HUES6 (cell line): Measurements from ENCODE around the gene AHNAK.
"Not testable (repeated sequence)": the region's sequence is repeated elsewhere in the genome, so short reads cannot be mapped to it uniquely, and the experiment has no call there.

Source experiments
- H3K27ac ChIP-seq: 2 replicates; pipeline ENCODE4 v1.7.0; 2013; ENCODE audit warnings: low read depth, mild to moderate bottlenecking, low read length, inconsistent platforms
- H3K27me3 ChIP-seq: 2 replicates; pipeline ENCODE4 v1.6.1; 2013; ENCODE audit warnings: low read length; ENCODE audit not compliant: control insufficient read depth, insufficient read depth
- H3K36me3 ChIP-seq: 2 replicates; pipeline ENCODE4 v1.6.1; 2013; ENCODE audit warnings: low read length; ENCODE audit not compliant: control insufficient read depth, insufficient read depth
- H3K4me1 ChIP-seq: 2 replicates; pipeline ENCODE4 v1.6.1; 2013; ENCODE audit warnings: low read length; ENCODE audit not compliant: control insufficient read depth, insufficient read depth
- H3K4me3 ChIP-seq: 2 replicates; pipeline ENCODE4 v1.5.1; 2013; ENCODE audit warnings: low read depth, low read length
- H3K9ac ChIP-seq: one replicate; pipeline ENCODE4 v1.6.1; 2013; ENCODE audit warnings: mild to moderate bottlenecking, low read length
- H3K9me3 ChIP-seq: 2 replicates; pipeline ENCODE4 v1.6.1; 2013; ENCODE audit warnings: low read depth, low read length; ENCODE audit not compliant: control insufficient read depth, insufficient read depth

Gene AHNAK

DNA sequence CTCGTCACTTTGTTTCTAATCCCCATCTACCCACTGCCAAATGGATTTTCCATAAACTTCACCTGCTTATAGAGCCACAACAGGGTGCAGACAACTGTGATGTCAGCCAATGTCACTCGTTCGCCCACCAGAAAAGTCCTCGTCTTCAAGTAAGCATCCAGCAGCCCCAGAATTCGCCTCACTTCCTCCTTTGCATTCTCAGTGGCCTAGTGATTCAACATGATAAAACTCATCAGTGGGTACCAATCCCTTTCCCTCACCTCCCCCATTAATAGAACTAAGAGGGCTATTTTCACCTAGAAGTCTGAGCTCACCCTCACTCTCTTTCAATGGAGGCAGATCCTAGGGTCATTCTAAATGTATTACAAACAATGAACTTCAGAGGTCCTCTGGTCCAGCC, 24.3 kb upstream of the AHNAK start:
- not testable (repeated sequence) for H3K9ac ChIP-seq, H3K27me3 ChIP-seq, H3K9me3 ChIP-seq, H3K27ac ChIP-seq, H3K4me3 ChIP-seq
- peaks cover 18% of the 10 kb centered on the region for H3K4me1 ChIP-seq
- H3K36me3 ChIP-seq: peaks cover 77% of the 10 kb centered on the region

- H3K9ac ChIP-seq: no peak overlapping the region
- no peak overlapping the region for H3K4me3 ChIP-seq
- 0 out of 2 replicates have a peak, but pooled peaks cover 8% of the 10 kb centered on the region for H3K4me1 ChIP-seq
- H3K9me3 ChIP-seq: no peaks in the 10 kb centered on the region
- H3K36me3 ChIP-seq: peaks cover 85% of the 10 kb centered on the region
- H3K27ac ChIP-seq: no peak overlapping the region
- no peaks in the 10 kb centered on the region for H3K27me3 ChIP-seq
These were observed 23.0 kb upstream of the AHNAK start for GRCh38 chr11:62569611-62570010.

GRCh38 chr11:62567018-62567633, 20.5 kb upstream of the AHNAK start:
- Histone ChIP-seq H3K4me3 (no peak overlapping the region), H3K27ac (no peak overlapping the region), H3K4me1 (peaks cover 16% of the 10 kb centered on the region), H3K36me3 (peaks cover 95% of the 10 kb centered on the region), H3K9me3 (no peaks in the 10 kb centered on the region), H3K9ac (no peak overlapping the region), H3K27me3 (no peaks in the 10 kb centered on the region)

DNA sequence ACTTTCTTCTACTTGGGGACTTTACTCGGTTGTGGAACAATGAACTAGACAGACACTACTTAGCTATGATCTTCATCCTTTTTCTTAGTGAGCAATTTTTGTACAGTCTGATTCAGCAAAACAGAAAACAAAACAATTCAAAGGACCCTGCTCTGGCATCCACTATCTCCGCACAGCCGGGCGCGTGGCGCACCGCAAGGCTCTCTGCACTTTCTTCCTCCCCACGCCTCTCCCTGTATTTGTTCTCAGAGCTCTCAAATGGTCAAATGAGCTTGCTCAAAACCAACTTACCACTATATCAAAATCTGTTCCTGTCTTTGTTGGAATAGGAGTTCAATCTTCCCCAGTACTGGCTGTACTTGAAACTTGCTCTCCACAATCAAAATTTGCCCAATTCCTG, 19.6 kb upstream of the AHNAK start:
- no peak overlapping the region for H3K9ac ChIP-seq
- H3K27ac ChIP-seq: no peak overlapping the region
- no peak overlapping the region for H3K4me3 ChIP-seq
- peaks cover 22% of the 10 kb centered on the region for H3K4me1 ChIP-seq
- peaks cover 90% of the 10 kb centered on the region for H3K36me3 ChIP-seq
- no peaks in the 10 kb centered on the region for H3K9me3 ChIP-seq
- no peaks in the 10 kb centered on the region for H3K27me3 ChIP-seq

- Histone ChIP-seq H3K9me3 (no peaks in the 10 kb centered on the region), H3K4me1 (peaks cover 29% of the 10 kb centered on the region), H3K27ac (no peak overlapping the region), H3K36me3 (peaks cover 82% of the 10 kb centered on the region), H3K27me3 (no peaks in the 10 kb centered on the region), H3K9ac (no peak overlapping the region), H3K4me3 (no peak overlapping the region)
These were observed 18.6 kb upstream of the AHNAK start for GRCh38 chr11:62565100-62565802.

DNA sequence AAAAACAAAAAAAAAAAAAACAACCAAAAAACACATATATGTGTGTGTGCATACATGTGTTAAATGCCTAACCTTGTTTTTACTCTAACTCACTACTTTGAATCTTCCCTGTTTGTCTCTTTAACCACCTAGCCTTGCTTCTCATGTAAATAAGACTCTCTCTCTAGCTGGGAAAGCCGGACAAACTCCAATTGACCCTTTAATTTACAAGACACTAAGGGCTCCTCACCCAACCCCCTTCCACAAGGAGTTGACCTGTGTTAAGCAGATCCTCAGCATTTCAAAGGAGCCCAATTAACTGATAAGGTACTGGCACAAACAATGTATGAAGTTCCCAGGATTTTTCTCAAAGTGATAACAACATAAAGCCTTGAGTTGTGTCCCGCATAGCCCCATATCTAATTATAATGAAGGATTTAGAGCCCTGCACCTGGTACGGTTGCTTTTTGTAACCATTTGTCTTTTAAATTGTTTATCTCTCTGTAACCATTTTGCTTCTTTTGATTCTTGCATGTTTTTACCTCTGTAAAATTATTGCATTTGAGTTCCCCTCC, 15.1 kb upstream of the AHNAK start:
- H3K27ac ChIP-seq: peak overlapping the region; percentile 55; the same call in 1 of the 2 replicates
- not testable (repeated sequence) for H3K27me3 ChIP-seq, H3K9me3 ChIP-seq, H3K4me3 ChIP-seq
- peak overlapping the region; percentile 33 for H3K9ac ChIP-seq
- H3K36me3 ChIP-seq: peaks cover 78% of the 10 kb centered on the region
- H3K4me1 ChIP-seq: peaks cover 53% of the 10 kb centered on the region

GRCh38 chr11:62560566-62561103, 14.0 kb upstream of the AHNAK start:
- peaks cover 64% of the 10 kb centered on the region for H3K4me1 ChIP-seq
- H3K36me3 ChIP-seq: peaks cover 67% of the 10 kb centered on the region
- H3K27me3 ChIP-seq: no peaks in the 10 kb centered on the region
- no peaks in the 10 kb centered on the region for H3K9me3 ChIP-seq
- no peak overlapping the region; the same call in 1 of the 2 replicates for H3K27ac ChIP-seq
- H3K9ac ChIP-seq: peak overlapping the region; percentile 33
- H3K4me3 ChIP-seq: no peak overlapping the region

- not testable (repeated sequence) for H3K4me3 ChIP-seq, H3K9me3 ChIP-seq, H3K27me3 ChIP-seq, H3K27ac ChIP-seq
- Histone ChIP-seq H3K9ac (peak overlapping the region; percentile 35), H3K36me3 (peaks cover 57% of the 10 kb centered on the region), H3K4me1 (peaks cover 71% of the 10 kb centered on the region)
These were observed 13.0 kb upstream of the AHNAK start for GRCh38 chr11:62559626-62560025.

- no peak overlapping the region for H3K4me3 ChIP-seq
- peaks cover 75% of the 10 kb centered on the region for H3K4me1 ChIP-seq
- H3K27me3 ChIP-seq: no peaks in the 10 kb centered on the region
- H3K9me3 ChIP-seq: no peaks in the 10 kb centered on the region
- H3K9ac ChIP-seq: no peak overlapping the region
- peaks cover 54% of the 10 kb centered on the region for H3K36me3 ChIP-seq
- no peak overlapping the region for H3K27ac ChIP-seq
These were observed 12.6 kb upstream of the AHNAK start for GRCh38 chr11:62559204-62559603.

DNA sequence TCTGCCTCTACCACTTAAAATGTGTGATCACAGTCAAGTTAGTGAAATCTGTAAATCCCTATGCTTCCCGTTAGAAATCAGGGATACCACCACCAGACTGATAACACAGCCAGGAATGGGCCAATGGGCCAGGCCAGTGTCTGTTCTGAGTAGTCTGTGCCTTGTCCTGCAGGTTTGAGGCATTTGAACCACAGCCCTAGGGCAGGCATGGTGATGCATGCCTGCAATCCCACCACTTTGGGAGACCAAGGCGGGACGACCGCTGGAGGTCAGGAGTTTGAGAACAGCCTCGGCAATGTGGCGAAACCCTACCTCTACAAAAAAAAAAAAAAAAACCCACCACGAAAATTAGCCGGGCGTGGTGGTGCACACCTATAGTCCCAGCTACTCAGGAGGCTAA, 12.1 kb upstream of the AHNAK start:
- peaks cover 51% of the 10 kb centered on the region for H3K36me3 ChIP-seq
- no peaks in the 10 kb centered on the region for H3K9me3 ChIP-seq
- H3K27ac ChIP-seq: no peak overlapping the region
- H3K27me3 ChIP-seq: no peaks in the 10 kb centered on the region
- H3K9ac ChIP-seq: no peak overlapping the region
- peaks cover 78% of the 10 kb centered on the region for H3K4me1 ChIP-seq
- no peak overlapping the region for H3K4me3 ChIP-seq
